K562 (cell line): ENCODE results near the gene LRRC59. TPM values are rescaled to one million over a fixed set of nuclear protein-coding genes. Genes with fewer than 3 reads are reported as not detected.

Source experiments
- ELK1 ChIP-seq: sonication (generic); formaldehyde crosslinking; IDR thresholded peaks from 2 replicates; pipeline ENCODE4 v1.8.1; 2022; ENCODE audit warnings: missing genetic modification reagents
- FIP1L1 ChIP-seq: fragments of 200-400 bp; formaldehyde crosslinking; IDR thresholded peaks from 2 replicates; pipeline ENCODE4 v1.6.1; 2018; ENCODE audit warnings: mild to moderate bottlenecking, low read depth, low read length; ENCODE audit not compliant: poor library complexity, severe bottlenecking
- FOXA3 ChIP-seq, 2 experiments: fragments of 450-650 bp in 1 of 2; sonication (generic) in 1 of 2; formaldehyde crosslinking; IDR thresholded peaks in 1 of 2; conservative IDR thresholded peaks in 1 of 2; 2 replicates each; pipeline versions ENCODE4 v1.4.0 to v1.8.0; 2020 to 2022; ENCODE audit warnings: mild to moderate bottlenecking in 2 of 2, missing genetic modification reagents in 1 of 2
- FOXP1 ChIP-seq: sonication (generic); formaldehyde crosslinking; IDR thresholded peaks from 2 replicates; pipeline ENCODE4 v1.8.0; 2022; ENCODE audit warnings: mild to moderate bottlenecking, missing genetic modification reagents
- GABPA ChIP-seq: fragments of 200-800 bp; sonication (Bioruptor generic); conservative IDR thresholded peaks from 2 replicates; pipeline ENCODE4 v1.6.1; 2016; ENCODE audit warnings: low read depth, missing genetic modification characterization, missing compliant biosample characterization
- HNRNPK ChIP-seq: fragments of 200-400 bp; formaldehyde crosslinking; IDR thresholded peaks from one replicate; pipeline ENCODE4 v1.6.1; 2018; ENCODE audit warnings: mild to moderate bottlenecking, low read depth, low read length; ENCODE audit not compliant: poor library complexity, severe bottlenecking
- MYC ChIP-seq, 2 experiments: fragments of 250-450 bp in 1 of 2; sonication (Bioruptor Pico) in 1 of 2; IDR thresholded peaks; 2 replicates each; pipeline versions ENCODE4 v1.5.1 to v1.6.1; 2012 to 2021; ENCODE audit warnings: low read depth in 2 of 2, borderline replicate concordance in 1 of 2, improper control_type of control experiment in 1 of 2, low read length in 1 of 2, mild to moderate bottlenecking in 1 of 2, moderate library complexity in 1 of 2
- NCOR1 ChIP-seq: fragments of 450-650 bp; IDR thresholded peaks from 2 replicates; pipeline ENCODE4 v1.6.1; 2016; ENCODE audit warnings: mild to moderate bottlenecking, moderate library complexity
- NRF1 ChIP-seq, 2 experiments: fragments of 450-650 bp; IDR thresholded peaks in 1 of 2; conservative IDR thresholded peaks in 1 of 2; 2 replicates each; pipeline ENCODE4 v1.6.1; 2014; ENCODE audit warnings: mild to moderate bottlenecking in 2 of 2
- PHF8 ChIP-seq: fragments of 200-600 bp; sonication (generic); IDR thresholded peaks from 2 replicates; pipeline ENCODE4 v1.6.1; 2012; ENCODE audit warnings: mixed run types, mild to moderate bottlenecking, inconsistent platforms, low read length, moderate library complexity, borderline replicate concordance
- TARDBP ChIP-seq: fragments of 450-650 bp; IDR thresholded peaks from 2 replicates; pipeline ENCODE4 v1.6.1; 2016
- ZHX1 ChIP-seq: fragments of 150-350 bp; conservative IDR thresholded peaks from 2 replicates; pipeline ENCODE4 v1.6.1; 2014; ENCODE audit warnings: low read length
- ZNF12 ChIP-seq: sonication (generic); formaldehyde crosslinking; IDR thresholded peaks from 2 replicates; pipeline ENCODE4 v1.4.0; 2020; ENCODE audit warnings: mild to moderate bottlenecking, missing genetic modification reagents
- polyA plus RNA-seq, 8 experiments: library from polyadenylated mRNA; depleted of rRNA in 4 of 8; stranded (reverse) in 5 of 8; unstranded in 3 of 8; fragments of >200 nt; fragmentation: Nextera tagmentation in 2 of 8; fragmentation: Illumina TruSeq in 1 of 8; extraction: Ambion mirVana in 2 of 8; extraction: Trizol in 1 of 8; gene quantifications; 2 replicates each; pipeline versions ENCODE4 v1.2.1 to v1.2.3, GENCODE V29; 2011 to 2014; ENCODE audit warnings: inconsistent platforms in 1 of 8, missing spikeins in 1 of 8
- total RNA-seq, 7 experiments: library from RNA; depleted of rRNA in 6 of 7; stranded (reverse); fragments of >200 nt in 6 of 7; fragmentation: Illumina TruSeq in 2 of 7; extraction: Trizol in 2 of 7; gene quantifications; 2 replicates each; pipeline versions ENCODE4 v1.2.1 to v1.2.3, GENCODE V29; 2011 to 2021; ENCODE audit warnings: low replicate concordance in 1 of 7
- TF ChIP-seq, protein P1 (sequence below): sonication (generic); formaldehyde crosslinking; IDR thresholded peaks from 2 replicates; pipeline ENCODE4 v1.8.0; 2022; ENCODE audit warnings: mild to moderate bottlenecking, missing genetic modification reagents
- TF ChIP-seq, protein P2 (sequence below): fragments of 200-800 bp; sonication (Bioruptor generic); IDR thresholded peaks from 2 replicates; pipeline ENCODE4 v1.6.1; 2017; ENCODE audit warnings: missing genetic modification characterization, missing compliant biosample characterization

The LRRC59 gene
- total and polyA plus RNA-seq, 9 of the 15 experiments (the other 6 are each of a cell fraction or from before 2014, with no cell fraction given): 27.8 to 244 (median 154) TPM

- TF ChIP-seq ELK1 (CRISPR knock-in tag): 0 out of 2 replicates have a peak, but pooled peaks have one; percentile 67
- peak; percentile 23 to 25; a peak in 2 of 4 replicates for TF ChIP-seq NRF1 (conservative IDR thresholded peaks at IDR 0.05 in 1 of 2, IDR thresholded peaks at IDR 0.05 in 1 of 2)
- TF ChIP-seq, protein P1, sequence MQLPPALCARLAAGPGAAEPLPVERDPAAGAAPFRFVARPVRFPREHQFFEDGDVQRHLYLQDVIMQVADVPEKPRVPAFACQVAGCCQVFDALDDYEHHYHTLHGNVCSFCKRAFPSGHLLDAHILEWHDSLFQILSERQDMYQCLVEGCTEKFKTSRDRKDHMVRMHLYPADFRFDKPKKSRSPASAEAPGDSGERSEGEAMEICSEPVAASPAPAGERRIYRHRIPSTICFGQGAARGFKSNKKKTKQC (CRISPR knock-in tag): peak; percentile 80
- TF ChIP-seq, protein P2, sequence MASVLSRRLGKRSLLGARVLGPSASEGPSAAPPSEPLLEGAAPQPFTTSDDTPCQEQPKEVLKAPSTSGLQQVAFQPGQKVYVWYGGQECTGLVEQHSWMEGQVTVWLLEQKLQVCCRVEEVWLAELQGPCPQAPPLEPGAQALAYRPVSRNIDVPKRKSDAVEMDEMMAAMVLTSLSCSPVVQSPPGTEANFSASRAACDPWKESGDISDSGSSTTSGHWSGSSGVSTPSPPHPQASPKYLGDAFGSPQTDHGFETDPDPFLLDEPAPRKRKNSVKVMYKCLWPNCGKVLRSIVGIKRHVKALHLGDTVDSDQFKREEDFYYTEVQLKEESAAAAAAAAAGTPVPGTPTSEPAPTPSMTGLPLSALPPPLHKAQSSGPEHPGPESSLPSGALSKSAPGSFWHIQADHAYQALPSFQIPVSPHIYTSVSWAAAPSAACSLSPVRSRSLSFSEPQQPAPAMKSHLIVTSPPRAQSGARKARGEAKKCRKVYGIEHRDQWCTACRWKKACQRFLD (CRISPR knock-in tag): peak; percentile 83; the same call in 1 of the 2 replicates
- TF ChIP-seq FOXA3 (CRISPR knock-in tag; conservative IDR thresholded peaks at IDR 0.05 in 1 of 2, IDR thresholded peaks at IDR 0.05 in 1 of 2): peak in 1 of 2 experiments; percentile 55; a peak in 1 of 4 replicates
- TF ChIP-seq ZHX1: no peak
- peak; percentile 89; the same call in 1 of the 2 replicates for TF ChIP-seq PHF8
- peak; percentile 58 for TF ChIP-seq GABPA
- TF ChIP-seq HNRNPK: no peak
- no peak for TF ChIP-seq ZNF12
- TF ChIP-seq FOXP1 (CRISPR knock-in tag): peak; percentile 73; the same call in 1 of the 2 replicates
- TF ChIP-seq TARDBP: peak; percentile 29; the same call in 1 of the 2 replicates
- peak; percentile 49 for TF ChIP-seq MYC (IDR thresholded peaks at IDR 0.05; ENCODE audit: low read depth, low read length)
- no peak; the same call in 1 of the 2 replicates for TF ChIP-seq MYC (CRISPR knock-in tag; IDR thresholded peaks at IDR 0.05; ENCODE audit: borderline replicate concordance, low read depth)
- TF ChIP-seq FIP1L1: peak; percentile 56
- no peak for TF ChIP-seq NCOR1
Observed at GRCh38 chr17:50345432-50346312, 51.7 kb downstream of the LRRC59 start, which contains the start of gene XYLT2 (continued).
